Measurements from ENCODE around the gene ZNF550. TPM values are rescaled to one million over a fixed set of nuclear protein-coding genes. Genes with fewer than 3 reads are reported as not detected.

The ZNF550 gene
- total and polyA plus RNA-seq, 10 of the 15 experiments (the other 5 are each of a cell fraction or from before 2014, with no cell fraction given), result 2.6 to 14.0 (median 7.4) TPM

- Histone ChIP-seq H3K4me2 (ENCODE audit: control insufficient read depth, insufficient read depth) (no peak overlapping the region), H3K4me3 (no peak overlapping the region), H3K9ac (ENCODE audit: control insufficient read depth, insufficient read depth, low read length) (no peak overlapping the region), H3K79me2 (ENCODE audit: control insufficient read depth, insufficient read depth, low read length) (peaks cover 12% of the 10 kb centered on the region), H3K9me3 (replicated peaks; ENCODE audit: control insufficient read depth, insufficient read depth, low read length) (peaks cover 8% of the 10 kb centered on the region; the same call in 2 of the 3 replicates), H3K27ac (ENCODE audit: control insufficient read depth, insufficient read depth) (no peak overlapping the region), H4K20me1 (ENCODE audit: control insufficient read depth, insufficient read depth) (no peaks in the 10 kb centered on the region), H3K27me3 (replicated peaks in 1 of 2; ENCODE audit: control insufficient read depth in 2 of 2, insufficient read depth in 2 of 2, low read length in 1 of 2) (no peaks in the 10 kb centered on the region), H3K36me3 (ENCODE audit: control insufficient read depth in 2 of 2, insufficient read depth in 2 of 2, low read length in 1 of 2) (peaks cover under 1 to 3% of the 10 kb centered on the region in 2 experiments; a peak in 3 of 4 replicates), H3K4me1 (ENCODE audit: control insufficient read depth, insufficient read depth, low read length) (no peaks in the 10 kb centered on the region), H2AFZ (ENCODE audit: control insufficient read depth, low read depth, low read length) (no peak overlapping the region)
- DNase-seq (ENCODE audit: low read depth, low spot score) (no peak), ATAC-seq (no peak), FAIRE-seq (no peak)
- intact Hi-C loops (cut with micrococcal nuclease; ENCODE audit: unreplicated experiment), result no loop called here
- CTCF ChIA-PET, result interaction anchor here (1.0 kb wide), 2 partner anchors 16 to 150 kb away, joined by 3 read pairs; no protein-coding TSS in a partner anchor
- SMC1A ChIA-PET (ENCODE audit: uncharacterized antibody, unreplicated experiment), result interaction anchor here (1.0 kb wide), 1 partner anchor 56 kb away, joined by 3 read pairs; the partner anchor contains the start of gene ZNF134
- RAD21 ChIA-PET (ENCODE audit: unreplicated experiment), result no interaction called here
- BruUV-seq (replicated peaks), result no TSS peak
- 97% methylated on average over 5 of the region's 5 CpGs for WGBS (ENCODE audit: insufficient coverage, insufficient replicate concordance, low lambda C conversion rate, missing lambda C conversion rate)
- in situ Hi-C loops (cut with MboI), result no loop called here
- TF ChIP-seq TCF12 (IDR thresholded peaks at IDR 0.05; ENCODE audit: low read depth, low read length) (no peak), IKZF2 (IDR thresholded peaks at IDR 0.05) (no peak), EP300 (IDR thresholded peaks at IDR 0.05; ENCODE audit: borderline replicate concordance in 1 of 2, control insufficient read depth in 1 of 2, low read depth in 2 of 2, low read length in 2 of 2) (no peak), EZH2 (IDR thresholded peaks at IDR 0.05; ENCODE audit: borderline replicate concordance, control insufficient read depth, low read depth, low read length) (no peak), E2F4 (IDR thresholded peaks at IDR 0.05; ENCODE audit: low read depth, low read length) (no peak), ZBED1 (IDR thresholded peaks at IDR 0.05; ENCODE audit: borderline replicate concordance) (no peak), RELA (IDR thresholded peaks at IDR 0.05; ENCODE audit: borderline replicate concordance, partially characterized antibody) (no peak), STAT1 (conservative IDR thresholded peaks at IDR 0.05) (no peak), YBX1 (IDR thresholded peaks at IDR 0.05) (no peak), STAT3 (IDR thresholded peaks at IDR 0.05; ENCODE audit: low read depth, low read length) (no peak), SRF (IDR thresholded peaks at IDR 0.05; ENCODE audit: low read depth in 2 of 2, low read length in 2 of 2) (no peak), RAD21 (IDR thresholded peaks at IDR 0.05; ENCODE audit: insufficient read depth, low read depth, low read length) (no peak), MEF2B (IDR thresholded peaks at IDR 0.05; ENCODE audit: partially characterized antibody, poor library complexity, severe bottlenecking) (no peak), SIN3A (IDR thresholded peaks at IDR 0.05; ENCODE audit: low read depth, low read length) (no peak)
- POLR2A ChIA-PET, result no interaction called here
Observed at GRCh38 chr19:57557659-57558058, 2.0 kb downstream of the ZNF550 start.
